H1 (cell line): ENCODE measurements around the gene CADPS. TPM values are rescaled to one million over a fixed set of nuclear protein-coding genes. Genes with fewer than 3 reads are reported as not detected.
A peak's percentile ranks its signal among the peaks of the same experiment; 100 is the strongest.

ENCODE experiments used
- CTCF ChIA-PET: fragments of 300-600 bp; sonication (Branson Sonifier 250); formaldehyde crosslinking; loops from one replicate; lab custom pipeline; 2021; ENCODE audit not compliant: partially characterized antibody; lab: Charles Lee
- POLR2A ChIA-PET: fragments of 300-600 bp; sonication (Branson Sonifier 250); formaldehyde crosslinking; loops from one replicate; lab custom pipeline; 2021; ENCODE audit warnings: inconsistent platforms; ENCODE audit not compliant: partially characterized antibody; lab: Charles Lee
- DNase-seq, 2 experiments: peaks; one replicate each; pipeline versions ENCODE4 v3.0.0 to v3.0.0-alpha.2; 2010 to 2022; ENCODE audit warnings: low spot score in 2 of 2, low read depth in 1 of 2, mixed read lengths in 1 of 2
- FAIRE-seq: peaks from 2 replicates; lab custom pipeline; 2011; peaks lifted over from hg19 to GRCh38; lab: Jason Lieb, UNC
- H2AFZ ChIP-seq: 2 replicates; pipeline ENCODE4 v1.8.1; 2012; ENCODE audit warnings: low read length, inconsistent platforms
- H2AK5ac ChIP-seq: 2 replicates; pipeline ENCODE4 v1.6.1; 2013; ENCODE audit warnings: low read depth, low read length
- H2BK120ac ChIP-seq: replicated peaks from 2 replicates; pipeline ENCODE3; 2013; ENCODE audit warnings: low read depth, low read length, inconsistent platforms
- H2BK12ac ChIP-seq: 2 replicates; pipeline ENCODE4 v1.6.1; 2013; ENCODE audit warnings: low read depth, low read length
- H2BK15ac ChIP-seq: 2 replicates; pipeline ENCODE4 v1.6.1; 2013; ENCODE audit warnings: low read length
- H2BK20ac ChIP-seq: 2 replicates; pipeline ENCODE4 v1.6.1; 2013; ENCODE audit warnings: low read length
- H2BK5ac ChIP-seq: 2 replicates; pipeline ENCODE4 v1.6.1; 2013; ENCODE audit warnings: low read depth, low read length
- H3K14ac ChIP-seq: 2 replicates; pipeline ENCODE4 v1.6.1; 2013; ENCODE audit warnings: inconsistent platforms; ENCODE audit not compliant: insufficient read length
- H3K18ac ChIP-seq: 2 replicates; pipeline ENCODE4 v1.6.1; 2013; ENCODE audit warnings: low read length; ENCODE audit errors: extremely low read depth
- H3K23ac ChIP-seq: 2 replicates; pipeline ENCODE4 v1.6.1; 2013; ENCODE audit warnings: inconsistent platforms; ENCODE audit not compliant: insufficient read length
- H3K23me2 ChIP-seq: 2 replicates; pipeline ENCODE4 v1.6.1; 2013; ENCODE audit warnings: low read depth, low read length
- H3K27ac ChIP-seq: 2 replicates; pipeline ENCODE4 v1.6.1; 2011; ENCODE audit warnings: low read depth, low read length, inconsistent platforms
- H3K27me3 ChIP-seq, 4 experiments: replicated peaks in 1 of 4; 1 replicate in 1 of 4; 2 replicates in 3 of 4; pipeline versions ENCODE4 v1.6.1 to v1.8.1; 2011 to 2013; ENCODE audit warnings: low read length in 3 of 4, mild to moderate bottlenecking in 3 of 4, inconsistent platforms in 2 of 4, mixed read lengths in 2 of 4, moderate library complexity in 1 of 4; ENCODE audit not compliant: control insufficient read depth in 3 of 4, insufficient read depth in 3 of 4; ENCODE audit errors: extremely low read depth in 1 of 4
- H3K36me3 ChIP-seq, 4 experiments: 2 replicates each; pipeline versions ENCODE4 v1.6.1 to v1.8.1; 2011 to 2013; ENCODE audit warnings: mild to moderate bottlenecking in 4 of 4, low read length in 3 of 4, moderate library complexity in 2 of 4, control low read depth in 1 of 4, inconsistent platforms in 1 of 4; ENCODE audit not compliant: insufficient read depth in 4 of 4, control insufficient read depth in 2 of 4
- H3K4ac ChIP-seq: replicated peaks from 2 replicates; pipeline ENCODE3; 2013; ENCODE audit warnings: low read length, low read depth, mixed read lengths, inconsistent platforms; ENCODE audit not compliant: insufficient read length
- H3K4me1 ChIP-seq, 4 experiments: replicated peaks in 1 of 4; 1 replicate in 1 of 4; 2 replicates in 3 of 4; pipeline versions ENCODE4 v1.6.1 to v1.8.1; 2011 to 2013; ENCODE audit warnings: low read length in 3 of 4, inconsistent platforms in 2 of 4, mixed read lengths in 1 of 4; ENCODE audit not compliant: insufficient read depth in 4 of 4, control insufficient read depth in 3 of 4
- H3K4me2 ChIP-seq, 2 experiments: 2 replicates each; pipeline versions ENCODE4 v1.6.1 to v1.8.1; 2011 to 2013; ENCODE audit warnings: low read depth in 2 of 2, low read length in 2 of 2, control low read depth in 1 of 2, inconsistent platforms in 1 of 2, mild to moderate bottlenecking in 1 of 2; ENCODE audit not compliant: insufficient read depth in 1 of 2
- H3K4me3 ChIP-seq, 4 experiments: fragments of 200-600, 300-600 bp in 1 of 4; sonication (generic), shearing (Covaris generic), sonication (Bioruptor Twin) in 1 of 4; 2 replicates each; pipeline versions ENCODE4 v1.5.1 to v1.8.1; 2011 to 2016; ENCODE audit warnings: low read length in 4 of 4, low read depth in 3 of 4, control low read depth in 2 of 4, inconsistent platforms in 2 of 4, mild to moderate bottlenecking in 2 of 4, mixed read lengths in 1 of 4, moderate library complexity in 1 of 4; ENCODE audit not compliant: insufficient read depth in 2 of 4; ENCODE audit errors: extremely low read depth in 1 of 4
- H3K56ac ChIP-seq: replicated peaks from 2 replicates; pipeline ENCODE3; 2013; ENCODE audit warnings: low read depth, mild to moderate bottlenecking, mixed read lengths, low read length, inconsistent platforms; ENCODE audit not compliant: insufficient read length
- H3K79me1 ChIP-seq: 2 replicates; pipeline ENCODE4 v1.6.1; 2013; ENCODE audit warnings: low read depth, low read length, control low read depth
- H3K79me2 ChIP-seq, 2 experiments: 2 replicates each; pipeline versions ENCODE4 v1.6.1 to v1.8.1; 2012 to 2013; ENCODE audit warnings: low read length in 2 of 2, mild to moderate bottlenecking in 2 of 2, inconsistent platforms in 1 of 2; ENCODE audit not compliant: insufficient read depth in 2 of 2, control insufficient read depth in 1 of 2
- H3K9ac ChIP-seq, 4 experiments: replicated peaks in 1 of 4; 1 replicate in 1 of 4; 2 replicates in 3 of 4; pipeline versions ENCODE4 v1.6.1 to v1.8.1; 2011 to 2013; ENCODE audit warnings: low read depth in 3 of 4, low read length in 3 of 4, control low read depth in 2 of 4, mild to moderate bottlenecking in 2 of 4, moderate library complexity in 2 of 4, inconsistent platforms in 1 of 4; ENCODE audit errors: extremely low read depth in 1 of 4
- H3K9me3 ChIP-seq, 2 experiments: 2 replicates each; pipeline versions ENCODE4 v1.6.1 to v1.8.1; 2012 to 2013; ENCODE audit warnings: mild to moderate bottlenecking in 2 of 2, moderate library complexity in 2 of 2, control low read depth in 1 of 2, inconsistent platforms in 1 of 2, low read depth in 1 of 2, low read length in 1 of 2, mixed read lengths in 1 of 2; ENCODE audit not compliant: insufficient read depth in 2 of 2
- H4K20me1 ChIP-seq, 2 experiments: replicated peaks in 1 of 2; 2 replicates each; pipeline versions ENCODE3 to v1.8.1; 2011 to 2013; ENCODE audit warnings: inconsistent platforms in 2 of 2, low read length in 2 of 2, mild to moderate bottlenecking in 1 of 2; ENCODE audit not compliant: insufficient read depth in 2 of 2, control insufficient read depth in 1 of 2
- H4K5ac ChIP-seq: 2 replicates; pipeline ENCODE4 v1.6.1; 2013; ENCODE audit warnings: low read length, low read depth, mixed read lengths, inconsistent platforms; ENCODE audit not compliant: insufficient read length
- H4K8ac ChIP-seq: 2 replicates; pipeline ENCODE4 v1.8.0; 2013; ENCODE audit warnings: mild to moderate bottlenecking, moderate library complexity, low read length, inconsistent platforms; ENCODE audit not compliant: insufficient read depth; ENCODE audit errors: extremely low read depth
- H4K91ac ChIP-seq: replicated peaks from 2 replicates; pipeline ENCODE3; 2013; ENCODE audit warnings: low read length, mixed read lengths, inconsistent platforms; ENCODE audit not compliant: insufficient read length
- ASH2L ChIP-seq: fragments of 200-600, 300-600 bp; sonication (generic); IDR thresholded peaks from one replicate; pipeline ENCODE4 v1.7.1; 2017; ENCODE audit warnings: low read length
- BCL11A ChIP-seq, 2 experiments: IDR thresholded peaks; one replicate each; pipeline ENCODE4 v1.6.1; 2011; ENCODE audit warnings: low read depth in 2 of 2, low read length in 2 of 2, mild to moderate bottlenecking in 2 of 2
- CTBP2 ChIP-seq: IDR thresholded peaks from 2 replicates; pipeline ENCODE4 v1.7.0; 2011; ENCODE audit warnings: borderline replicate concordance, mild to moderate bottlenecking, moderate library complexity, mixed read lengths, low read length; ENCODE audit not compliant: insufficient read depth, insufficient read length
- MAFK ChIP-seq: IDR thresholded peaks from 2 replicates; pipeline ENCODE4 v1.6.1; 2012; ENCODE audit warnings: low read depth, mild to moderate bottlenecking, improper control_type of control experiment, low read length
- RNF2 ChIP-seq: fragments of 200-900, 300-1000 bp; sonication (generic); IDR thresholded peaks from 2 replicates; pipeline ENCODE4 v1.7.1; 2016; ENCODE audit warnings: borderline replicate concordance, low read depth, mild to moderate bottlenecking, antibody characterized with exemption, low read length; ENCODE audit not compliant: poor library complexity, severe bottlenecking; ENCODE audit errors: missing control alignments
- SIX5 ChIP-seq: IDR thresholded peaks from 2 replicates; pipeline ENCODE4 v1.6.1; 2011; ENCODE audit warnings: mild to moderate bottlenecking, low read depth, low read length
- TAF1 ChIP-seq: IDR thresholded peaks from 2 replicates; pipeline ENCODE4 v1.6.1; 2011; ENCODE audit warnings: mild to moderate bottlenecking, low read depth, low read length
- TCF12 ChIP-seq: IDR thresholded peaks from 2 replicates; pipeline ENCODE4 v1.6.1; 2011; ENCODE audit warnings: low read depth, mild to moderate bottlenecking, low read length
- WGBS, 2 experiments: shearing (Covaris generic) in 1 of 2; methylation state at CpG; one replicate each; pipeline versions ENCODE4 v1.1.6 to v1.1.7; 2013 to 2015; ENCODE audit warnings: low lambda C conversion rate in 2 of 2, mixed read lengths in 2 of 2, inconsistent platforms in 1 of 2, low coverage in 1 of 2, missing lambda C conversion rate in 1 of 2; ENCODE audit not compliant: insufficient replicate concordance in 2 of 2, insufficient coverage in 1 of 2, insufficient read length in 1 of 2; ENCODE audit errors: extremely low coverage in 1 of 2, missing lambda C conversion rate in 1 of 2; 5-methylcytosine and 5-hydroxymethylcytosine counted together
- polyA plus RNA-seq, 7 experiments: library from polyadenylated mRNA; depleted of rRNA in 3 of 7; stranded (reverse) in 5 of 7; unstranded in 2 of 7; fragments of >200 nt in 5 of 7; fragments of 200-250 nt in 2 of 7; gene quantifications; 1 replicate in 5 of 7; 2 replicates in 1 of 7; 4 replicates in 1 of 7; pipeline versions ENCODE4 v1.2.1 to v1.2.3, GENCODE V29; 2011 to 2013; ENCODE audit warnings: missing spikeins in 2 of 7, mixed read lengths in 2 of 7
- total RNA-seq: library from RNA; stranded (reverse); fragmentation: NEBNext Ultra II Directional; extraction: Animal tissue kit (Norgen Biotek cat#: 25700); gene quantifications from 2 replicates; pipeline ENCODE4 v1.2.1, GENCODE V29; 2021
- TF ChIP-seq, protein P1 (sequence below): IDR thresholded peaks from 2 replicates; pipeline ENCODE4 v1.6.1; 2011; ENCODE audit warnings: low read depth, mild to moderate bottlenecking, low read length; ENCODE audit not compliant: insufficient read depth

The CADPS gene
- total and polyA plus RNA-seq, 2 of the 8 experiments (the other 6 are each of a cell fraction or from before 2014, with no cell fraction given), result 7.1 to 10.2 TPM

DNA sequence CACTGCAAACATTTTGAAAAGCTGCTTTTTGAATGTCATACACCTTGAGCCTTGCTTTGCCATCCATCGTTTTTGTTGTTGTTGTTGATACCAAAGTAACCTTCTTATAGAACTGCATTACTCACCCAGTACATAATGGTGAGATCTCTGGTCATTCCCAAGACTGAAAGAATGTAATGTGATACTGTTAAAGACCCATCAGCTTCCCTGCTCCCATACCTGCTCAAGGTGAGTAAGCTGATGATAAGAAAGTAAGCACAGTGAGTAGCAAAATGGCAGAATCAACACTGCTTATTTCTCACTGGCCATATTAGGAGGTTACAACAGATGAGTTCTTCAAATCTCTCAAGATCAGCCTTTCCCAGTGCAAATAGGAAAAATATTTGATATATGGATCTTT, 89.8 kb downstream of the CADPS start:
- H2BK12ac ChIP-seq, result no peak overlapping the region
- H3K27me3 ChIP-seq, result no peaks in the 10 kb centered on the region
- H2AK5ac ChIP-seq, result no peak overlapping the region
- no peaks in the 10 kb centered on the region for H3K9me3 ChIP-seq
- no peak overlapping the region for H3K14ac ChIP-seq
- no peak overlapping the region for H3K23ac ChIP-seq
- ChIA-PET POLR2A (no interaction called here), CTCF (interaction anchor here (1.1 kb wide), 1 partner anchor 120 kb away, joined by 4 read pairs; no protein-coding TSS in a partner anchor)
- no peak overlapping the region for H2BK15ac ChIP-seq
- H3K9ac ChIP-seq, result no peak overlapping the region
- no peak overlapping the region for H3K4me2 ChIP-seq
- no peak overlapping the region for H4K91ac ChIP-seq
- no peaks in the 10 kb centered on the region for H4K20me1 ChIP-seq
- no peak overlapping the region for H3K56ac ChIP-seq
- no peaks in the 10 kb centered on the region for H3K36me3 ChIP-seq
- H2BK20ac ChIP-seq, result no peak overlapping the region
- H3K79me2 ChIP-seq, result no peaks in the 10 kb centered on the region
- no peak overlapping the region for H3K4ac ChIP-seq
- peak; percentile 94 for FAIRE-seq
- H2BK120ac ChIP-seq, result no peak overlapping the region
- peaks cover 0 to 5% (median 2%) of the 10 kb centered on the region in 4 experiments; a peak in 3 of 7 replicates for H3K4me1 ChIP-seq
- H4K8ac ChIP-seq, result no peak overlapping the region
- WGBS, 2 experiments, result 72% methylated on average over 1 of the region's 1 CpG; no CpG with 5 or more reads in 1 of the 2 experiments
- no peaks in the 10 kb centered on the region for H3K23me2 ChIP-seq
- DNase-seq, result no peak
- TF ChIP-seq BCL11A (IDR thresholded peaks at IDR 0.05; ENCODE audit: low read depth in 2 of 2, low read length in 2 of 2) (no peak), TCF12 (no peak), ASH2L (no peak), RNF2 (no peak), SIX5 (no peak), CTBP2 (no peak), TAF1 (no peak), MAFK (no peak)
- TF ChIP-seq, protein P1, sequence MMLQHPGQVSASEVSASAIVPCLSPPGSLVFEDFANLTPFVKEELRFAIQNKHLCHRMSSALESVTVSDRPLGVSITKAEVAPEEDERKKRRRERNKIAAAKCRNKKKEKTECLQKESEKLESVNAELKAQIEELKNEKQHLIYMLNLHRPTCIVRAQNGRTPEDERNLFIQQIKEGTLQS, result no peak
- no peak overlapping the region for H2AFZ ChIP-seq
- no peaks in the 10 kb centered on the region for H3K79me1 ChIP-seq
- no peak overlapping the region for H4K5ac ChIP-seq
- no peak overlapping the region for H3K27ac ChIP-seq
- no peak overlapping the region for H3K4me3 ChIP-seq
- no peak overlapping the region for H2BK5ac ChIP-seq
- no peak overlapping the region for H3K18ac ChIP-seq
